Mammary epithelial cell (primary cell): Measurements from ENCODE around the gene RINT1.

ENCODE experiments used
- EZH2 ChIP-seq: IDR thresholded peaks from 2 replicates; pipeline ENCODE4 v1.6.1; 2012; ENCODE audit warnings: low read length, inconsistent platforms, borderline replicate concordance
- TF ChIP-seq, protein P1 (sequence below), 2 donors: IDR thresholded peaks in 1 of 2; conservative IDR thresholded peaks in 1 of 2; 2 replicates each; pipeline ENCODE4 v1.5.1; 2011 to 2012; ENCODE audit warnings: inconsistent platforms in 2 of 2, low read length in 2 of 2, mild to moderate bottlenecking in 2 of 2, control low read depth in 1 of 2, low read depth in 1 of 2; ENCODE audit not compliant: insufficient read depth in 1 of 2; ENCODE audit errors: extremely low read depth in 1 of 2

DNA sequence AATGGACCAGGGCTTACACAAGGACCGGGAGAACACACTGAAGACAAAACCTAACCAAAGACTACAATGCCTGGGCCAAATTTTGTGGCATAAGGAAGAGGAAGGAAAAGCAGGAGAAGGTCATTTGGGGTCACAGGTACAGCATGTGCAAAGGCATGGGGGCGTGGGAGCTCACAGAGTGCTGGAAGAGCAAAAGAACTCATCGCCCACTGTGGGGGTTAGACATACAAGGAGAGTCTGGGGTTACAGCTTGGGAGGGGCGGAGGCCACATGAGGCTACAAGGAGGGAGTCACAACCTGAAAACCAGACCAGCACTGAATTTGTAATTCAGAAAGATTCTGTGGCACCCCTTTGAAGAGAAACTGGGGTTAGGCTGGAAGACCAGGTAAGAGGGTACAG, 19.6 kb upstream of the RINT1 start:
- no peak for TF ChIP-seq EZH2
- TF ChIP-seq, protein P1, sequence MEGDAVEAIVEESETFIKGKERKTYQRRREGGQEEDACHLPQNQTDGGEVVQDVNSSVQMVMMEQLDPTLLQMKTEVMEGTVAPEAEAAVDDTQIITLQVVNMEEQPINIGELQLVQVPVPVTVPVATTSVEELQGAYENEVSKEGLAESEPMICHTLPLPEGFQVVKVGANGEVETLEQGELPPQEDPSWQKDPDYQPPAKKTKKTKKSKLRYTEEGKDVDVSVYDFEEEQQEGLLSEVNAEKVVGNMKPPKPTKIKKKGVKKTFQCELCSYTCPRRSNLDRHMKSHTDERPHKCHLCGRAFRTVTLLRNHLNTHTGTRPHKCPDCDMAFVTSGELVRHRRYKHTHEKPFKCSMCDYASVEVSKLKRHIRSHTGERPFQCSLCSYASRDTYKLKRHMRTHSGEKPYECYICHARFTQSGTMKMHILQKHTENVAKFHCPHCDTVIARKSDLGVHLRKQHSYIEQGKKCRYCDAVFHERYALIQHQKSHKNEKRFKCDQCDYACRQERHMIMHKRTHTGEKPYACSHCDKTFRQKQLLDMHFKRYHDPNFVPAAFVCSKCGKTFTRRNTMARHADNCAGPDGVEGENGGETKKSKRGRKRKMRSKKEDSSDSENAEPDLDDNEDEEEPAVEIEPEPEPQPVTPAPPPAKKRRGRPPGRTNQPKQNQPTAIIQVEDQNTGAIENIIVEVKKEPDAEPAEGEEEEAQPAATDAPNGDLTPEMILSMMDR (conservative IDR thresholded peaks at IDR 0.05 in 1 of 2, IDR thresholded peaks at IDR 0.05 in 1 of 2; ENCODE audit: extremely low read depth in 1 of 2, insufficient read depth in 1 of 2, low read depth in 1 of 2, low read length in 2 of 2) = no peak
